Ectodermal cell (in vitro differentiated cells): ENCODE measurements around the gene DPEP3.
"Not testable (repeated sequence)": the region's sequence is repeated elsewhere in the genome, so short reads cannot be mapped to it uniquely, and the experiment has no call there.

Source experiments
- H3K27ac ChIP-seq: 2 replicates; pipeline ENCODE4 v1.7.0; 2013; ENCODE audit warnings: mild to moderate bottlenecking, low read depth, low read length; ENCODE audit not compliant: insufficient read depth, poor library complexity, severe bottlenecking
- H3K27me3 ChIP-seq: 2 replicates; pipeline ENCODE4 v1.7.0; 2013; ENCODE audit warnings: mild to moderate bottlenecking, low read length; ENCODE audit not compliant: insufficient read depth, control insufficient read depth, poor library complexity, severe bottlenecking
- H3K36me3 ChIP-seq: one replicate; pipeline ENCODE4 v1.7.0; 2013; ENCODE audit warnings: low read length; ENCODE audit not compliant: control insufficient read depth, insufficient read depth
- H3K4me1 ChIP-seq: one replicate; pipeline ENCODE4 v1.7.0; 2013; ENCODE audit warnings: low read length; ENCODE audit not compliant: control insufficient read depth, insufficient read depth
- H3K4me3 ChIP-seq: 2 replicates; pipeline ENCODE4 v1.7.0; 2013; ENCODE audit warnings: low read depth, low read length, control low read depth; ENCODE audit not compliant: insufficient read depth
- H3K9me3 ChIP-seq: 2 replicates; pipeline ENCODE4 v1.7.0; 2013; ENCODE audit warnings: mild to moderate bottlenecking, low read length, moderate library complexity; ENCODE audit not compliant: control insufficient read depth
- WGBS, 2 experiments: methylation state at CpG; one replicate each; pipeline ENCODE4 v1.1.7; 2013; ENCODE audit warnings: missing lambda C conversion rate in 2 of 2; 5-methylcytosine and 5-hydroxymethylcytosine counted together

The DPEP3 gene

GRCh38 chr16:67994040-67994408, 13.7 kb upstream of the DPEP3 start:
- H3K27ac ChIP-seq, H3K36me3 ChIP-seq, H3K27me3 ChIP-seq, H3K9me3 ChIP-seq, H3K4me1 ChIP-seq, H3K4me3 ChIP-seq: not testable (repeated sequence)
- WGBS, 2 experiments = 87 to 94% methylated on average over 4 of the region's 6 CpGs

- H3K4me1 ChIP-seq = no peaks in the 10 kb centered on the region
- WGBS, 2 experiments = 25% methylated on average over 39 of the region's 39 CpGs
- H3K27ac ChIP-seq = no peak overlapping the region
- H3K36me3 ChIP-seq = no peaks in the 10 kb centered on the region
- H3K27me3 ChIP-seq = peaks cover 10% of the 10 kb centered on the region
- H3K4me3 ChIP-seq = no peak overlapping the region
- H3K9me3 ChIP-seq = no peaks in the 10 kb centered on the region
These were observed 13.1 kb upstream of the DPEP3 start for GRCh38 chr16:67993207-67994039.

GRCh38 chr16:67992661-67993206, 12.4 kb upstream of the DPEP3 start:
- H3K9me3 ChIP-seq = no peaks in the 10 kb centered on the region
- no peaks in the 10 kb centered on the region for H3K4me1 ChIP-seq
- 84% methylated on average over 20 of the region's 20 CpGs for WGBS, 2 experiments
- peaks cover 10% of the 10 kb centered on the region for H3K27me3 ChIP-seq
- no peaks in the 10 kb centered on the region for H3K36me3 ChIP-seq
- H3K27ac ChIP-seq = no peak overlapping the region
- H3K4me3 ChIP-seq = no peak overlapping the region

- no peak overlapping the region for H3K4me3 ChIP-seq
- no peaks in the 10 kb centered on the region for H3K4me1 ChIP-seq
- H3K9me3 ChIP-seq = no peaks in the 10 kb centered on the region
- 92 to 93% methylated on average over 6 of the region's 6 CpGs for WGBS, 2 experiments
- no peaks in the 10 kb centered on the region for H3K36me3 ChIP-seq
- H3K27ac ChIP-seq = no peak overlapping the region
- peaks cover 10% of the 10 kb centered on the region for H3K27me3 ChIP-seq
These were observed 9.7 kb upstream of the DPEP3 start for GRCh38 chr16:67990018-67990386.

- peaks cover 10% of the 10 kb centered on the region for H3K27me3 ChIP-seq
- H3K4me1 ChIP-seq = no peaks in the 10 kb centered on the region
- H3K4me3 ChIP-seq = no peak overlapping the region
- H3K27ac ChIP-seq = no peak overlapping the region
- no peaks in the 10 kb centered on the region for H3K9me3 ChIP-seq
- no peaks in the 10 kb centered on the region for H3K36me3 ChIP-seq
- WGBS, 2 experiments = 83 to 89% methylated on average over 8 of the region's 8 CpGs
These were observed 9.2 kb upstream of the DPEP3 start for GRCh38 chr16:67989322-67990017.

- Histone ChIP-seq H3K4me1 (no peaks in the 10 kb centered on the region), H3K9me3 (no peaks in the 10 kb centered on the region), H3K4me3 (no peak overlapping the region), H3K36me3 (no peaks in the 10 kb centered on the region), H3K27me3 (peaks cover 10% of the 10 kb centered on the region), H3K27ac (no peak overlapping the region)
- 85 to 89% methylated on average over 3 of the region's 3 CpGs for WGBS, 2 experiments
These were observed 8.4 kb upstream of the DPEP3 start for GRCh38 chr16:67988675-67989074.

GRCh38 chr16:67987460-67988160, 7.3 kb upstream of the DPEP3 start:
- H3K27ac ChIP-seq = no peak overlapping the region
- H3K4me3 ChIP-seq = no peak overlapping the region
- WGBS, 2 experiments = 90 to 92% methylated on average over 11 of the region's 11 CpGs

GRCh38 chr16:67986949-67987348, 6.7 kb upstream of the DPEP3 start:
- Histone ChIP-seq H3K27ac (no peak overlapping the region), H3K4me1 (no peaks in the 10 kb centered on the region), H3K27me3 (no peaks in the 10 kb centered on the region), H3K36me3 (no peaks in the 10 kb centered on the region), H3K4me3 (no peak overlapping the region), H3K9me3 (no peaks in the 10 kb centered on the region)
- 90 to 92% methylated on average over 5 of the region's 5 CpGs for WGBS, 2 experiments

More at GRCh38 chr16:67987460-67988160, 7.3 kb upstream of the DPEP3 start:
- H3K27me3 ChIP-seq = peaks cover 4% of the 10 kb centered on the region
- H3K4me1 ChIP-seq = no peaks in the 10 kb centered on the region
- H3K9me3 ChIP-seq = no peaks in the 10 kb centered on the region
- no peaks in the 10 kb centered on the region for H3K36me3 ChIP-seq

- no peak overlapping the region for H3K4me3 ChIP-seq
- no peaks in the 10 kb centered on the region for H3K9me3 ChIP-seq
- H3K36me3 ChIP-seq = no peaks in the 10 kb centered on the region
- H3K27me3 ChIP-seq = no peaks in the 10 kb centered on the region
- no peak overlapping the region for H3K27ac ChIP-seq
- no peaks in the 10 kb centered on the region for H3K4me1 ChIP-seq
- 95 to 96% methylated on average over 46 to 49 of the region's 49 CpGs for WGBS, 2 experiments
These were observed 1.9 kb upstream of the DPEP3 start for GRCh38 chr16:67982011-67982696.
